Esophagus squamous epithelium (tissue), 4 donors: ENCODE data around the gene SLC51A.
"Not testable (repeated sequence)": the region's sequence is repeated elsewhere in the genome, so short reads cannot be mapped to it uniquely, and the experiment has no call there.

Experiments used
- POLR2A ChIP-seq, 4 donors: fragments of 450-650 bp; IDR thresholded peaks; one replicate each; pipeline ENCODE4 v1.6.1; 2017; ENCODE audit warnings: antibody characterized with exemption in 4 of 4, mild to moderate bottlenecking in 4 of 4, moderate library complexity in 3 of 4
- TF ChIP-seq, protein P1 (sequence below), 6 experiments: fragments of 450-650 bp in 4 of 6; fragments of 200-600 bp in 2 of 6; sonication (generic) in 2 of 6; IDR thresholded peaks; one replicate each; pipeline ENCODE4 v1.5.1; 2016 to 2019; ENCODE audit warnings: antibody characterized with exemption in 6 of 6, mild to moderate bottlenecking in 4 of 6, moderate library complexity in 4 of 6

DNA sequence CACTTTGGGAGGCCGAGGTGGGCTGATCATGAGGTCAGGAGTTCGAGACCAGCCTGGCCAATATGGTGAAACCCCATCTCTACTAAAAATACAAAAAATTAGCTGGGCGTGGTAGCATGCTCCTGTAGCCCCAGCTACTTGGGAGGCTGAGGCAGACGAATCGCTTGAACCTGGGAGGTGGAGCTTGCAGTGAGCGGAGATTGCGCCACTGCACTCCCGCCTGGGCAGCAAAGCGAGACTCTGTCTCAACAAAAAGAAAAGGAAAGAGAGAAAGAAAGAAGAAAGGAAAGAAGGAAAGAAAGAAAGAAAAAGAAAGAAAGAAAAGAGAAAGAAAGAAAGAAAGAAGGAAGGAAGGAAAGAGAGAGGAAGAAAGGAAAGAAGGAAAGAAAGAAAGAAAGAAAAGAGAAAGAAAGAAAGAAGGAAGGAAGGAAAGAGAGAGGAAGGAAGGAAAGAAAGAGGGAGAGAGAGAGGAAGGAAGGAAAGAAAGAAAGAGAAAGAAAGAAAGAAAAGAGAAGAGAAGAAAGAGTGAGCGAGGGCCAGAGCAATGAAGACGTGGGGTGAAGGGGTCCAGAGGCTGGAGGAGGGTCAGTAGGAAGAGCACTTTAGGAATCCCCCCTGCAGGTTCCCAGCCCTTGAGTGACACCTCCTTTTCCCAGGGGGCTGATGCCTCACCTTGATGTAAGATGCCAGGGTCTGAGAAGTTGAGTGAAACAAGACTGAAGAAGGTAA, 6.2 kb upstream of the SLC51A start:
- TF ChIP-seq, protein P1, sequence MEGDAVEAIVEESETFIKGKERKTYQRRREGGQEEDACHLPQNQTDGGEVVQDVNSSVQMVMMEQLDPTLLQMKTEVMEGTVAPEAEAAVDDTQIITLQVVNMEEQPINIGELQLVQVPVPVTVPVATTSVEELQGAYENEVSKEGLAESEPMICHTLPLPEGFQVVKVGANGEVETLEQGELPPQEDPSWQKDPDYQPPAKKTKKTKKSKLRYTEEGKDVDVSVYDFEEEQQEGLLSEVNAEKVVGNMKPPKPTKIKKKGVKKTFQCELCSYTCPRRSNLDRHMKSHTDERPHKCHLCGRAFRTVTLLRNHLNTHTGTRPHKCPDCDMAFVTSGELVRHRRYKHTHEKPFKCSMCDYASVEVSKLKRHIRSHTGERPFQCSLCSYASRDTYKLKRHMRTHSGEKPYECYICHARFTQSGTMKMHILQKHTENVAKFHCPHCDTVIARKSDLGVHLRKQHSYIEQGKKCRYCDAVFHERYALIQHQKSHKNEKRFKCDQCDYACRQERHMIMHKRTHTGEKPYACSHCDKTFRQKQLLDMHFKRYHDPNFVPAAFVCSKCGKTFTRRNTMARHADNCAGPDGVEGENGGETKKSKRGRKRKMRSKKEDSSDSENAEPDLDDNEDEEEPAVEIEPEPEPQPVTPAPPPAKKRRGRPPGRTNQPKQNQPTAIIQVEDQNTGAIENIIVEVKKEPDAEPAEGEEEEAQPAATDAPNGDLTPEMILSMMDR (IDR thresholded peaks at IDR 0.05): not testable (repeated sequence)
- TF ChIP-seq POLR2A (IDR thresholded peaks at IDR 0.05): not testable (repeated sequence)
